Ascending aorta (tissue), 2 donors: ENCODE data around the gene CTTN. TPM values are rescaled to one million over a fixed set of nuclear protein-coding genes. Genes with fewer than 3 reads are reported as not detected.

Source experiments
- DNase-seq, 2 donors: peaks; one replicate each; pipeline ENCODE4 v3.0.0-alpha.2; 2019; ENCODE audit warnings: low spot score in 2 of 2
- H3K27ac ChIP-seq, 2 donors: fragments of 200-600 bp; sonication (generic); one replicate each; pipeline ENCODE4 v1.5.1; 2016 to 2017; ENCODE audit warnings: mild to moderate bottlenecking in 1 of 2
- H3K27me3 ChIP-seq: fragments of 200-600 bp; sonication (generic); one replicate; pipeline ENCODE4 v1.5.1; 2017
- H3K36me3 ChIP-seq, 2 donors: fragments of 200-600 bp; sonication (generic); one replicate each; pipeline ENCODE4 v1.5.1; 2016
- H3K4me1 ChIP-seq, 2 donors: fragments of 200-600 bp; sonication (generic); one replicate each; pipeline ENCODE4 v1.5.1; 2016 to 2017; ENCODE audit warnings: mild to moderate bottlenecking in 1 of 2
- H3K4me3 ChIP-seq, 2 donors: fragments of 200-600 bp; sonication (generic); one replicate each; pipeline ENCODE4 v1.5.1; 2016 to 2017; ENCODE audit warnings: mild to moderate bottlenecking in 1 of 2
- H3K9me3 ChIP-seq, 2 donors: fragments of 200-600 bp; sonication (generic); one replicate each; pipeline ENCODE4 v1.5.1; 2016
- CTCF ChIP-seq, 3 experiments: fragments of 200-600 bp in 2 of 3; fragments of 450-650 bp in 1 of 3; sonication (generic) in 2 of 3; IDR thresholded peaks; one replicate each; pipeline ENCODE4 v1.5.1; 2016 to 2019; ENCODE audit warnings: antibody characterized with exemption in 3 of 3, mild to moderate bottlenecking in 1 of 3, moderate library complexity in 1 of 3
- intact Hi-C: fragments of 100-400 bp; cut with DNase I; formaldehyde crosslinking; loops from one replicate; pipeline ENCODE4 v1.15.1; 2023
- total RNA-seq: library from RNA; depleted of rRNA; stranded (reverse); fragments of >200 nt; gene quantifications from one replicate; pipeline ENCODE4 v1.1.0, GENCODE V29; 2016

The CTTN gene
- total RNA-seq, 1 donor from 2014 or later: 166 TPM

- no peak for TF ChIP-seq CTCF (IDR thresholded peaks at IDR 0.05)
- Histone ChIP-seq H3K9me3 (no peaks in the 10 kb centered on the region), H3K27me3 (no peaks in the 10 kb centered on the region), H3K36me3 (no peaks in the 10 kb centered on the region), H3K4me1 (peaks cover 0 to 2% of the 10 kb centered on the region in 2 donors), H3K4me3 (no peak overlapping the region), H3K27ac (no peak overlapping the region)
- DNase-seq: no peak
- intact Hi-C loops: no loop called here
Measured at GRCh38 chr11:70481625-70482528, 83.5 kb downstream of the CTTN start.

GRCh38 chr11:70482529-70482917 is 84.2 kb downstream of the CTTN start:
- no peak for TF ChIP-seq CTCF (IDR thresholded peaks at IDR 0.05)
- no peak for DNase-seq
- intact Hi-C loops: no loop called here
- H3K9me3 ChIP-seq: no peaks in the 10 kb centered on the region
- H3K4me3 ChIP-seq: no peak overlapping the region
- no peaks in the 10 kb centered on the region for H3K36me3 ChIP-seq
- no peak overlapping the region for H3K27ac ChIP-seq
- no peaks in the 10 kb centered on the region for H3K27me3 ChIP-seq
- H3K4me1 ChIP-seq: peaks cover 0 to 2% of the 10 kb centered on the region in 2 donors

GRCh38 chr11:70483077-70483861 is 84.9 kb downstream of the CTTN start:
- Histone ChIP-seq H3K9me3 (no peaks in the 10 kb centered on the region), H3K4me1 (peaks cover 0 to 2% of the 10 kb centered on the region in 2 donors), H3K36me3 (no peaks in the 10 kb centered on the region), H3K27ac (no peak overlapping the region), H3K27me3 (no peaks in the 10 kb centered on the region), H3K4me3 (no peak overlapping the region)
- intact Hi-C loops: no loop called here
- peak in 1 of 3 experiments; percentile 23 for TF ChIP-seq CTCF (IDR thresholded peaks at IDR 0.05)
- no peak for DNase-seq

GRCh38 chr11:70483917-70484316 is 85.6 kb downstream of the CTTN start:
- no peak for DNase-seq
- H3K27me3 ChIP-seq: no peaks in the 10 kb centered on the region
- intact Hi-C loops: no loop called here
- no peak overlapping the region for H3K27ac ChIP-seq
- H3K9me3 ChIP-seq: no peaks in the 10 kb centered on the region
- TF ChIP-seq CTCF (IDR thresholded peaks at IDR 0.05): no peak
- no peak overlapping the region for H3K4me3 ChIP-seq
- H3K4me1 ChIP-seq: peaks cover 0 to 2% of the 10 kb centered on the region in 2 donors
- no peaks in the 10 kb centered on the region for H3K36me3 ChIP-seq

GRCh38 chr11:70485326-70486025 is 87.1 kb downstream of the CTTN start:
- Histone ChIP-seq H3K4me1 (peaks cover 0 to 2% of the 10 kb centered on the region in 2 donors), H3K4me3 (no peak overlapping the region), H3K36me3 (no peaks in the 10 kb centered on the region), H3K27ac (no peak overlapping the region), H3K27me3 (no peaks in the 10 kb centered on the region), H3K9me3 (no peaks in the 10 kb centered on the region)
- DNase-seq: no peak
- intact Hi-C loops: no loop called here
- no peak for TF ChIP-seq CTCF (IDR thresholded peaks at IDR 0.05)
